Fibroblast of lung (primary cell): ENCODE data around the gene PBX1. TPM values are rescaled to one million over a fixed set of nuclear protein-coding genes. Genes with fewer than 3 reads are reported as not detected.
A peak's percentile ranks its signal among the peaks of the same experiment; 100 is the strongest.

Source experiments
- DNase-seq, 2 donors: peaks; one replicate each; pipeline versions ENCODE4 v3.0.0 to v3.0.0-alpha.2; 2010; ENCODE audit warnings: low read depth in 2 of 2
- H2AFZ ChIP-seq: 2 replicates; pipeline ENCODE4 v1.5.1; 2012; ENCODE audit warnings: low read length, control low read depth, inconsistent platforms
- H3K27ac ChIP-seq: 2 replicates; pipeline ENCODE4 v1.5.1; 2011; ENCODE audit warnings: low read length, control low read depth; ENCODE audit not compliant: insufficient read depth
- H3K27me3 ChIP-seq: 2 replicates; pipeline ENCODE4 v1.5.1; 2011; ENCODE audit warnings: mild to moderate bottlenecking, low read length; ENCODE audit not compliant: control insufficient read depth, insufficient read depth
- H3K36me3 ChIP-seq: 2 replicates; pipeline ENCODE4 v1.5.1; 2011; ENCODE audit warnings: low read length; ENCODE audit not compliant: control insufficient read depth, insufficient read depth
- H3K4me1 ChIP-seq: 2 replicates; pipeline ENCODE4 v1.5.1; 2011; ENCODE audit warnings: low read length; ENCODE audit not compliant: control insufficient read depth, insufficient read depth; ENCODE audit errors: extremely low read depth
- H3K4me2 ChIP-seq: 2 replicates; pipeline ENCODE4 v1.5.1; 2011; ENCODE audit warnings: low read length, control low read depth; ENCODE audit not compliant: insufficient read depth; ENCODE audit errors: extremely low read depth
- H3K4me3 ChIP-seq, 4 experiments: fragments of 200-600 bp in 1 of 4; sonication (generic) in 1 of 4; replicated peaks in 1 of 4; 2 replicates each; pipeline ENCODE4 v1.5.1; 2011 to 2016; ENCODE audit warnings: low read length in 4 of 4, low read depth in 3 of 4, mild to moderate bottlenecking in 3 of 4, control low read depth in 2 of 4, inconsistent platforms in 1 of 4, mixed read lengths in 1 of 4; ENCODE audit not compliant: insufficient read depth in 1 of 4; ENCODE audit errors: control extremely low read depth in 1 of 4
- H3K79me2 ChIP-seq: 2 replicates; pipeline ENCODE4 v1.5.1; 2012; ENCODE audit warnings: mild to moderate bottlenecking, low read length, inconsistent platforms; ENCODE audit not compliant: control insufficient read depth, insufficient read depth
- H3K9ac ChIP-seq: 2 replicates; pipeline ENCODE4 v1.5.1; 2011; ENCODE audit warnings: mild to moderate bottlenecking, low read length, control low read depth; ENCODE audit not compliant: insufficient read depth
- H3K9me3 ChIP-seq: 2 replicates; pipeline ENCODE4 v1.5.1; 2012; ENCODE audit warnings: low read depth, low read length; ENCODE audit not compliant: control insufficient read depth, insufficient read depth
- H4K20me1 ChIP-seq: 2 replicates; pipeline ENCODE4 v1.5.1; 2011; ENCODE audit warnings: low read length; ENCODE audit not compliant: control insufficient read depth, insufficient read depth; ENCODE audit errors: extremely low read depth
- CTCF ChIP-seq, 2 donors: IDR thresholded peaks in 1 of 2; conservative IDR thresholded peaks in 1 of 2; 1 replicate in 1 of 2; 2 replicates in 1 of 2; pipeline ENCODE4 v1.5.1; 2011 to 2012; ENCODE audit warnings: low read length in 2 of 2, control low read depth in 1 of 2, inconsistent platforms in 1 of 2, low read depth in 1 of 2, mild to moderate bottlenecking in 1 of 2
- EZH2 ChIP-seq: IDR thresholded peaks from 2 replicates; pipeline ENCODE4 v1.5.1; 2012; ENCODE audit warnings: low read length, control low read depth, mild to moderate bottlenecking; ENCODE audit errors: missing control alignments
- polyA plus RNA-seq, 2 donors: library from polyadenylated mRNA; depleted of rRNA in 1 of 2; stranded (reverse) in 1 of 2; unstranded in 1 of 2; fragments of >200 nt; gene quantifications; 2 replicates each; pipeline ENCODE4 v1.2.1, GENCODE V29; 2011 to 2012; ENCODE audit warnings: missing spikeins in 1 of 2
- total RNA-seq: library from RNA; depleted of rRNA; stranded (reverse); fragments of >200 nt; gene quantifications from 2 replicates; pipeline ENCODE4 v1.2.1, GENCODE V29; 2014

PBX1 gene
- total and polyA plus RNA-seq, 2 donors (not counting 1 experiment from before 2014, with no cell fraction given), result 43.1 to 46.7 TPM

GRCh38 chr1:164786980-164787833 is 228.2 kb downstream of the PBX1 start:
- no peak overlapping the region for H3K4me3 ChIP-seq
- H4K20me1 ChIP-seq, result no peaks in the 10 kb centered on the region
- no peak overlapping the region for H2AFZ ChIP-seq
- no peaks in the 10 kb centered on the region for H3K9me3 ChIP-seq
- TF ChIP-seq EZH2 (no peak), CTCF (conservative IDR thresholded peaks at IDR 0.05 in 1 of 2, IDR thresholded peaks at IDR 0.05 in 1 of 2; ENCODE audit: low read depth in 1 of 2, low read length in 2 of 2) (peak; percentile 93)
- H3K79me2 ChIP-seq, result no peaks in the 10 kb centered on the region
- peaks cover 6% of the 10 kb centered on the region for H3K4me1 ChIP-seq
- H3K36me3 ChIP-seq, result no peaks in the 10 kb centered on the region
- no peaks in the 10 kb centered on the region for H3K27me3 ChIP-seq
- H3K27ac ChIP-seq, result no peak overlapping the region
- H3K9ac ChIP-seq, result no peak overlapping the region
- peak overlapping the region; percentile 33 for H3K4me2 ChIP-seq
- DNase-seq, result peak; percentile 62 to 84

DNA sequence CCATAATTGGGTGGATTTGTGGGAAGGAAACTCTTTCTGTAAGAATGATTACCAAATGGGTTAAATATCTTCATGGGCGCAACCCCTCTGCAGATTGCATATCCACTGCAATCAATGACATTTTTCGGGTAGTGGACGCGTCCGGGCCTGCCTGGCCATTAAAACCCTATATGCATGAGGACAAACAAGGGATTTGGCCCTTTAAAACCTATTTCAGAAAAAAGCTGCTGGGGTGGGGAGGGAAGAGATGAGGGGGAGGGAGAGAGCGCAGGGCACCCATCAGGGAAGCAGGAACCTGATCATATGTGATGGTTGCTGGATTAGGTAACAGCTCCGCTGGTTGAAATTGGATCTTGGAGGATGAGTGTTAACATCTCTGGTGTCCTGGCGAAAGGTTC is 228.8 kb downstream of the PBX1 start:
- TF ChIP-seq CTCF (conservative IDR thresholded peaks at IDR 0.05 in 1 of 2, IDR thresholded peaks at IDR 0.05 in 1 of 2; ENCODE audit: low read depth in 1 of 2, low read length in 2 of 2) (no peak), EZH2 (no peak)
- no peaks in the 10 kb centered on the region for H3K27me3 ChIP-seq
- no peak overlapping the region for H2AFZ ChIP-seq
- H3K9me3 ChIP-seq, result no peaks in the 10 kb centered on the region
- H3K79me2 ChIP-seq, result no peaks in the 10 kb centered on the region
- H3K4me2 ChIP-seq, result no peak overlapping the region
- peaks cover 3% of the 10 kb centered on the region for H3K36me3 ChIP-seq
- no peaks in the 10 kb centered on the region for H4K20me1 ChIP-seq
- no peak for DNase-seq
- no peak overlapping the region for H3K9ac ChIP-seq
- no peak overlapping the region for H3K27ac ChIP-seq
- H3K4me1 ChIP-seq, result peaks cover 6% of the 10 kb centered on the region
- no peak overlapping the region for H3K4me3 ChIP-seq

DNA sequence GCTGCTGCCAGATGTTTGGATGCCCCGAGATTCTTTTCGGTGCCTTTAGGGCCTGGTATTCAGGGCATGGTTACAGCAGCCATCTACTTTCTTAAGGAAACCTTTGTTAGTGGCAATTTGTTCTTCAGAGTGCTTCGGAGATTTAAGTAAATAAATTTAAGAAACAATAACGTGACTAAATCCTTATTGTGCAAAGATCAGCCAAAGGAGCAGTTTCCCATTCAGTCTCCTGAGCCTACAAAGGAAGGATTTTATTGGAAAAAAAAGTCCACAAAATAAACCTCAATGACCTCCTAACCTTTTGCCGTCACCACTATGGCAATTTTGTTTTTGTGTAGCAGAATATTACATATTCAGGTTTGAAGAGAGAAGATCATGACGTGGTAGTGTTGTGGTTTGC is 231.1 kb downstream of the PBX1 start:
- no peak overlapping the region for H3K4me3 ChIP-seq
- no peak overlapping the region for H3K9ac ChIP-seq
- H3K36me3 ChIP-seq, result peaks cover 3% of the 10 kb centered on the region
- H3K4me2 ChIP-seq, result no peak overlapping the region
- no peaks in the 10 kb centered on the region for H4K20me1 ChIP-seq
- no peak overlapping the region for H2AFZ ChIP-seq
- no peaks in the 10 kb centered on the region for H3K9me3 ChIP-seq
- no peak for DNase-seq
- no peaks in the 10 kb centered on the region for H3K27me3 ChIP-seq
- no peaks in the 10 kb centered on the region for H3K79me2 ChIP-seq
- peaks cover 9% of the 10 kb centered on the region for H3K4me1 ChIP-seq
- no peak for TF ChIP-seq CTCF (conservative IDR thresholded peaks at IDR 0.05 in 1 of 2, IDR thresholded peaks at IDR 0.05 in 1 of 2; ENCODE audit: low read depth in 1 of 2, low read length in 2 of 2)
- TF ChIP-seq EZH2, result no peak
- H3K27ac ChIP-seq, result no peak overlapping the region
